Measurements from ENCODE around the gene KCNC2.
"Not testable (repeated sequence)": the region's sequence is repeated elsewhere in the genome, so short reads cannot be mapped to it uniquely, and the experiment has no call there.

Gene KCNC2
- total RNA-seq = 0 reads per million in 2 donors

DNA sequence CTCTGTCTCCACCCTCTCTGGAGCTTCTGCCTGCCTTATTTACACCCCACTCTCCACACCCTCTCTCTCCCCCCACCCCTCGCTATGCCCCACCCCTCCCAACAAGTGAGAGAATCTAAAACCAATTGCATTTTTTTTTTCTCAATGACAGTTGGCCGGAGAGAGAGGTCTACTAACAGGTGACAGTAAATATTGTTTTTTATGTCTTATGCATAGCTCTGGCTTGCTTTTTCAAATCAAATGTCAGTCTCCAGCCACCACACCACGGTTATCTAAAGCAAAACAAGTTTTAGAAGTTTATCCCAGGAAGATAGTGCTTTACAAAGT is at the start of gene KCNC2:
Gene KCNC2 (minus strand): TSS at position 28 of the 327 bp plus-strand sequence.
- no peak for DNase-seq

- DNase-seq = no peak
Measured at GRCh38 chr12:75259143-75259542, 49.5 kb upstream of the KCNC2 start.

DNA sequence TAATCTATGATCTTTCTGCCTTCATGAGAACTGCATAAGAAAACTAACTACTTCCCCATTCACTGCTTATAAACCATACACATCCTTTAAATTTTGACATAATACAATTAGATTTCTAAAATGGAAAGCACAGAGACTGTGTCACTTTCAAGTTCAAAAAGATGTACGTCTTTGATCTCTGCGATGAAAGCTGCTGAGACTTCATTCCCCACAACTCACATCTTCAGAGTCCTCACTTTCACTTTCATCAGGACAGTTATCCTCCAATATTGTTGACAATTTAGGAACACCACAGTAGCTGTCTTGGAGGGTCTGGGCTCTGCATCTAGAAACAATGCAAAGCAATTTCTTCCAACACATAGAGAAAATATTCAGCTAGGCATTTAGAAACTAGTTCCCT is 47.9 kb upstream of the KCNC2 start:
- DNase-seq = peak in 1 of 5 experiments; percentile 24

DNA sequence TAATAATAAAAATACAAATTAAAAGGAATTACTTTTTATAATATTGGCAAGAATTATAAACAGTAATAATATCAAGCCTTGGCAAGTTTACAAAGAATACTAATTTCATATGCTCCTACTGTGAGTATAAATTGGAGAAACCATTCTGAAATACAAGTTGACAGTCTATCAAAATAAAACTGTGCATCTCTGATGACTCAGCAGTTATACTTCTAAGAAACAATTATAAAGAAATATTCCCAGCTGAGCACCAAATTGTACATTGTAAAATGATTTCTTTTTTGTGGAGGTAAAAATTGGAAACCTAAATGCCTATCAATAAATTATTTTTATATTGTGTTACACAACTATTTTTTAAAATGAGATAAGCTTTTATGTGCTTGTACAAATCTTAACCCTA is 35.5 kb upstream of the KCNC2 start:
- no peak for DNase-seq

GRCh38 chr12:75239987-75240386 is 30.3 kb upstream of the KCNC2 start:
- DNase-seq = no peak

- DNase-seq = no peak
Measured at GRCh38 chr12:75236206-75236605, 26.6 kb upstream of the KCNC2 start.

- DNase-seq = no peak
Measured at GRCh38 chr12:75227132-75227531, 17.5 kb upstream of the KCNC2 start.

- DNase-seq = no peak
Measured at GRCh38 chr12:75212072-75212471, 2.4 kb upstream of the KCNC2 start.

GRCh38 chr12:75208856-75209811 is 505 bp downstream of the KCNC2 start:
- DNase-seq = peak in 1 of 5 experiments; percentile 17

DNA sequence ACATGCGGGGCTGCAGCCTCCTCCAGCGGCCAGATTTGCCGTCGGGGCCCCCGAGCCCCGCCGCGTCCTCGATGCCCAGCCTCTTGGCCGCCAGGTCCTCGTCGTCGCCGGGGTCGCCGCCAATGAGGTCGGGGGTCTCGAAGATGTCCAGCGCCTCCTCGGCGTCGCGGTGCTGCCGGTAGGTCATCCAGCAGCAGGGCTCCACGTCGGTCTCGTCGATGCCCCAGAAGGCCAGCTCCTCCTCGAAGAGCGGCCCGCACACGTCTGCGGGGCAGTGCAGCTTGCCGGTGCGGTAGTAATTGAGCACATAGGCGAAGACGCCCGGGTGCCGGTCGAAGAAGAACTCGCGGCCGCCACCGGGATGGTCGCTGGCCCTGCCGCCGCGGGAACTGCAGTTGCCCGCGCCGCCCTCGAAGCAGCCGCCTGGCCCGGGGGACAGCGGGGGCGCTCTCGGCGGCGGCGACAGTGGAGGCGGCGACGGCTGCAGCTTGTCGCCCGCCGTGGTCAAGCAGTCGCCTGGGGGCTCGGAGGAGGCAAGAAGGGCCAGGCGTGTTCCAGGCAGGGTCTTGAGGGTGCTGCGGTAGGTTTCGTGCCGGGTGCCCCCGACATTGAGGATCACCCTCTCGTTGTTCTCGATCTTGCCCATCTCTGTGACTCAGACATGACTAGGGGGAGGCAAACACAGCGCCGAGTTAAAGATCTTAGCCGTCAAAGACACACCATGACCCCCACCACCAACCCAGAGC is 2.1 kb downstream of the KCNC2 start:
- DNase-seq = peak in 1 of 5 experiments; percentile 4

DNA sequence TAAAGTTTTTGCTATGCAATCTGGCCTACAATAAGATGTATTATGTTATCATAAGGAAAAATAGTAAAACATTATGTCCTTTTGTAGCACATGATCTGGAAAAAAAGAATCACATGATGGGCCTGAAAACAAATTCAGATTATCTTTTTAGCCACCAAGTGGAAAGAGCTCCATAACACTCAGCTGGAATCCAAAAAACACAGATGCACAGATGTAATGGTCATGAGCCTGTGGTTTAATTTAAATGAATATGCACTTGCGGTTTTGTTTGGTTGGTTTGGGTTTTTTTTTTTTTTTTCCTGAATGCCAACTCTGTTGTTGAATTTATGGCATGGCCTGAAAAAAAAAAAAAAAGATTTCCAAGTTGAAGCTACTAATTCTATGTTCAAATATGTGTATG is 4.1 kb downstream of the KCNC2 start:
- no peak for DNase-seq

- no peak for DNase-seq
Measured at GRCh38 chr12:75196865-75197264, 12.8 kb downstream of the KCNC2 start.

- DNase-seq = no peak
Measured at GRCh38 chr12:75196408-75196807, 13.2 kb downstream of the KCNC2 start.

DNA sequence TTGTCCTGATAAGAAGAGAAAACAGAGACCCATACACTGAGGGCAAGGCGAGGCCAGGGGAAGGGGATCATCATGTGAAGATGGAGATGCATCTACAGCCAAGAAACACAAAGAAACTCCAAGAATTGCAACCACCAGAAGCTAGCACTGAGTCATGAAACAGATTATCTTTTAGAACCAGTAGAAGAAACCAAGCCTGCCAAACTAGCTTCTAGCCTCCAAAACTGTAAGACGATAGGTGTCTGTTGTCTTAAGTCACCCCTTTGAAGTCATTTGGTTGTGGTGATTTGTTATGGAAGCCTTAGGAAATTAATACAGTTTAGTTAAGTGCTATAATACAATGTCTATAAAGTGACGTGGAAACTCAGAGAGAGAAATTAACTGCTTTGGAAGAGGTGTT is 15.4 kb downstream of the KCNC2 start:
- no peak for DNase-seq

GRCh38 chr12:75192196-75192595 is 17.4 kb downstream of the KCNC2 start:
- no peak for DNase-seq

DNA sequence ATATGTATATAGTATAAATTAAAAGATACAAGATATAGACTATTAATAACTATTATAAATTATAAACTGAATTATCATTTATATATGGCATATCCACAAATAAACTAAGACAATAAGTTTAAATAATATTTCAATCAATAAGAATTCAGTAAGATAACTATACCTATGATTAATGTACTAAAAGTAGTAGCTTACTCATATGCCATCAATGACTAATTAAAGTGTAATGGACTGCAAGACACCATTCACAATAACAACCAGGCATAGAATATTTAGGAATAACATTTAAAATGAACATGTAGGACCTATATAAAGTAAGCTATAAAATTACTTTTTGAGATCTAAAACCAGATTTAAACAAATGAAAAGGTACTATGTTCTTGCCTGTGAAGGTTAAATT is 18.8 kb downstream of the KCNC2 start:
- no peak for DNase-seq

DNA sequence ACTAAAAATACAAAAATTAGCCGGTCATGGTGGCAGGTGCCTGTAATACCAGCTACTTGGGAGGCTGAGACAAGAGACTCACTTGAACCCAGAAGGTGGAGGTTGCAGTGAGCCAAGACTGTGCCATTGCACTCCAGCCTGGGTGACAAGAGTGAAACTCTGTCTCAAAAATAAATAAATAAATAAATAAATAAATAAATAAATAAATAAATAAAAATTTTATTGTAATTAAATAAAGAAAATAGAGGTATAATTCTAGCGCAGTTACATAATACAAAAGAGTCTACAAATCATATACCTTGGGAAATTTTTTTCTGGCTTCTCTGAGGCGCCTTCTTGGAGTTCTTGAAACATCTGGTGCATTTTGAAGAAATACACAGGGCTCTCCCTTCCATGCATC is 23.8 kb downstream of the KCNC2 start:
- not testable (repeated sequence) for DNase-seq

GRCh38 chr12:75184516-75184915 is 25.1 kb downstream of the KCNC2 start:
- DNase-seq = no peak

DNA sequence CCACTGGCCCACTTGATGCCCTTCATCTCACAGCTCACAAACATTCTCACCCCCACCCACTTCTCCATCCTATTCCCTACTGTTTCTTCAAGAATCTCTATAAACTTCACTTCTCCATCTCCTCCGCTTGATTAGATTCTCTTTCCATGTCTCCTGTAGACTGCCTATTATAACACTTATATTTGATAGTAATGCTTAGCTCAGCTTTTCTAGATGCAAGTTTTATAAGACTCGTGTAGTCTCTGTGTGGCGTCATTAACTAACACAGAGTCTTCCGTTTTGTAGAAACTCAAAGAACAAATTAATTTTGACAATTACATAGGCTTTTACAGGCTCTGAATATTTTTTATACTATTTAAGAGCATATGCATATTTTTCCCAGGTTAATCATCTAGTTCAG is 25.7 kb downstream of the KCNC2 start:
- no peak for DNase-seq

- no peak for DNase-seq
Measured at GRCh38 chr12:75177997-75178396, 31.6 kb downstream of the KCNC2 start.

DNA sequence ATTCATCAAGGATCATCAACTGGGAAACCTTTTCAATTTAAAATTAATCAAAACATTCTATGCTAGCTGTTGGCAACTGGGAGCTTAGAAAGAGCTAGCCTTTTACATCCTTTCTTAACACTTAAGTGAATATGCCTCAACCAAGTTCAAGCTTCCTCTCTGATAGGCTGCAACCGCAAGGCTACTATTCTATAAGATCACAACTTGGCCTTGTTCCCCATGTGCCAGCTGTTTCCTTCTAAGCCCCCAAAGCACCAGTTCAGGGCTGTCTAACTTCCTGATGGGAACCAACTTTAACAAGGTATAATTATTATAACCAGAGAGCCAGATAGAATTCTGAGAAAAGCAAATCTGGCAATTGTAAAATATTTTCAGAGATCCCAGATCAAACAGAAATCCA is 37.0 kb downstream of the KCNC2 start:
- DNase-seq = no peak

- DNase-seq = no peak
Measured at GRCh38 chr12:75170640-75171185, 38.9 kb downstream of the KCNC2 start.

DNA sequence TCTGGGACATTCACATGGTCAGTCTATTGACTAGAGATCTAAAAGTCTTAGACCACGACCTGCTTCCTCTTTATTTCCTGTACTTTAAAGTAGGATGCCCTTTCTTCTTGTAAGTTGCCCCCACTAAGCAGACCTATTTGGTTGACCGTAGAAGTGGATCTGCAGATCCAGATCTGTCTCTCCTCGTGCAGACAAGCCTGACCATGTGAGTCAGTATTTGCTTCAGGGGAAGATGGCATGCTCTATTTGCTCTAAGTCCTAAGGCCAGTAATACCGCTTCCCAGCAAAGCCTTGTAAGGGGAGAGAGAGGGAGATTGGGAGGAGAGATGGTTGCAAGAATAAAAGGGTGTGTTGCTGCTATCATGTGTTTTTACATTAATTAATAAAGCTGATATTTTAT is 46.8 kb downstream of the KCNC2 start:
- no peak for DNase-seq

GRCh38 chr12:75161488-75161887 is 48.2 kb downstream of the KCNC2 start:
- DNase-seq = no peak

Measured in T-helper 2 cell (primary cell).